ENCODE results near the gene TEX53. TPM values are rescaled to one million over a fixed set of nuclear protein-coding genes. Genes with fewer than 3 reads are reported as not detected.

The TEX53 gene
- total RNA-seq, 1 experiment from 2014 or later: not detected

DNA sequence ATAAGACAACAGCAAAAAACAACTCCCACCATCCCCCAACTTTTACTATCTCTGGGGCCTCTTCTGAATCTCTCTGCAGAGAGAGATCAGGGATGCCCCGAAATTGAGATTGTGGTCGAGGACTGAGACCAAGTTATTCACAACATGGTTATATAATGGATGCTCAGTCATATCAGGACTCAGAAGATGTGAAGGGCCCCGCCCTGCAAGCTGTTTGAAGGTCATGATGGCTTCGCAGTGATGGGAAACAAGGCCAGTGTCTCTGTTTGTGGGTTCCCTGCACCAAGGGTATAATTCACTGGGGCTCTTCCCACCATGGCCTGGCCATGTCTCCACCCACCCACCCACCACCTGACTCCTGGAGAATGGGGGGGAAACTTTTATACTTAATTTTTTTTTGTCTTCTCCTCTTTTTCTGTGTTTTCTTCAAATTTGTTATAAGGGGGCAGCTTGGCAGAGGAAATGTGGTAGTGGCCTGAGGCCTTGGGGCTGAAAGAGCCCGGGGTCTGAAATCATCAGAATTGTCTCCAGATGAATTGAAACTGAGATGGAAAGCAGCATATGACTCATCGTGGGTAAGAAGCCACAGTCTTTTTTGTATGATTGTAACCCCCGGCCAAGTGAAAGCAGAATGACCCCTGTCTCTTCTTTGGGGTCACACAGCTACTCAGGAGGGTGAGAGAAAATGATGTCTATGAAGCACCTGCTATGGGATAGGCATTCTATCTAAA lies 39.4 kb upstream of the TEX53 start:
- ATAC-seq: no peak
- intact Hi-C loops (cut with micrococcal nuclease): no loop called here

More for the DNA sequence above, 39.4 kb upstream of the TEX53 start:
- Histone ChIP-seq H2AFZ (ENCODE audit: low read depth, low read length, poor library complexity, severe bottlenecking) (peak overlapping the region; percentile 34), H3K9ac (ENCODE audit: low read length) (no peak overlapping the region), H3K9me3 (ENCODE audit: control insufficient read depth in 1 of 2, insufficient read depth in 1 of 2, low read depth in 1 of 2, low read length in 2 of 2) (no peaks in the 10 kb centered on the region), H3K27me3 (ENCODE audit: insufficient read depth, low read length) (peaks cover 5% of the 10 kb centered on the region; the same call in 1 of the 2 replicates), H3K36me3 (ENCODE audit: control insufficient read depth in 1 of 2, insufficient read depth in 2 of 2, low read length in 2 of 2) (no peaks in the 10 kb centered on the region), H3K79me2 (ENCODE audit: insufficient read depth, low read length) (no peaks in the 10 kb centered on the region), H3K4me2 (ENCODE audit: low read length) (peak overlapping the region; percentile 17; the same call in 1 of the 2 replicates), H3K4me3 (replicated peaks in 1 of 2; ENCODE audit: low read depth in 1 of 2, low read length in 2 of 2) (no peak overlapping the region), H3K27ac (ENCODE audit: low read depth, low read length) (no peak overlapping the region), H4K20me1 (ENCODE audit: insufficient read depth) (no peaks in the 10 kb centered on the region), H3K4me1 (ENCODE audit: control insufficient read depth in 1 of 2, insufficient read depth in 2 of 2, low read length in 2 of 2) (peaks cover 0 to 35% of the 10 kb centered on the region in 2 experiments; a peak in 2 of 4 replicates), H3K9me2 (ENCODE audit: insufficient read depth) (no peaks in the 10 kb centered on the region)
- no peak for DNase-seq (ENCODE audit: low read depth, low spot score)
- ChIA-PET RAD21 (ENCODE audit: low non-redundant PET in 1 of 2, low total read pairs in 2 of 2, uncharacterized antibody in 2 of 2, unreplicated experiment in 2 of 2) (no interaction called here), POLR2A (no interaction called here), CTCF (no interaction called here)
- no peak for TF ChIP-seq YY1 (IDR thresholded peaks at IDR 0.05; ENCODE audit: extremely low read depth, insufficient replicate concordance, low read depth, low read length)
- no peak for TF ChIP-seq EGR1 (IDR thresholded peaks at IDR 0.05; ENCODE audit: low read depth)
- TF ChIP-seq, protein P1, sequence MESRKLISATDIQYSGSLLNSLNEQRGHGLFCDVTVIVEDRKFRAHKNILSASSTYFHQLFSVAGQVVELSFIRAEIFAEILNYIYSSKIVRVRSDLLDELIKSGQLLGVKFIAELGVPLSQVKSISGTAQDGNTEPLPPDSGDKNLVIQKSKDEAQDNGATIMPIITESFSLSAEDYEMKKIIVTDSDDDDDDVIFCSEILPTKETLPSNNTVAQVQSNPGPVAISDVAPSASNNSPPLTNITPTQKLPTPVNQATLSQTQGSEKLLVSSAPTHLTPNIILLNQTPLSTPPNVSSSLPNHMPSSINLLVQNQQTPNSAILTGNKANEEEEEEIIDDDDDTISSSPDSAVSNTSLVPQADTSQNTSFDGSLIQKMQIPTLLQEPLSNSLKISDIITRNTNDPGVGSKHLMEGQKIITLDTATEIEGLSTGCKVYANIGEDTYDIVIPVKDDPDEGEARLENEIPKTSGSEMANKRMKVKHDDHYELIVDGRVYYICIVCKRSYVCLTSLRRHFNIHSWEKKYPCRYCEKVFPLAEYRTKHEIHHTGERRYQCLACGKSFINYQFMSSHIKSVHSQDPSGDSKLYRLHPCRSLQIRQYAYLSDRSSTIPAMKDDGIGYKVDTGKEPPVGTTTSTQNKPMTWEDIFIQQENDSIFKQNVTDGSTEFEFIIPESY (IDR thresholded peaks at IDR 0.05; ENCODE audit: extremely low read depth, insufficient replicate concordance, low read length): no peak
- TF ChIP-seq, protein P2, sequence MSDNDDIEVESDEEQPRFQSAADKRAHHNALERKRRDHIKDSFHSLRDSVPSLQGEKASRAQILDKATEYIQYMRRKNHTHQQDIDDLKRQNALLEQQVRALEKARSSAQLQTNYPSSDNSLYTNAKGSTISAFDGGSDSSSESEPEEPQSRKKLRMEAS (IDR thresholded peaks at IDR 0.05): no peak
- no peak for TF ChIP-seq JUND (IDR thresholded peaks at IDR 0.05)
- TF ChIP-seq REST (IDR thresholded peaks at IDR 0.05; ENCODE audit: low read depth): no peak
- TF ChIP-seq SP1 (IDR thresholded peaks at IDR 0.05; ENCODE audit: low read depth): no peak
- TF ChIP-seq ELF1 (IDR thresholded peaks at IDR 0.05; ENCODE audit: borderline replicate concordance, low read depth): no peak
- TF ChIP-seq POLR2A (IDR thresholded peaks at IDR 0.05; ENCODE audit: borderline replicate concordance, extremely low read depth, insufficient read depth, insufficient read length): no peak
- no peak for TF ChIP-seq EZH2phosphoT487 (IDR thresholded peaks at IDR 0.05; ENCODE audit: borderline replicate concordance)
- no peak for TF ChIP-seq FOSL1 (IDR thresholded peaks at IDR 0.05; ENCODE audit: low read depth)
- TF ChIP-seq CEBPB (IDR thresholded peaks at IDR 0.05; ENCODE audit: low read depth): no peak
- TF ChIP-seq EZH2 (IDR thresholded peaks at IDR 0.05): no peak
- TF ChIP-seq CTCF (IDR thresholded peaks at IDR 0.05 in 2 of 3, conservative IDR thresholded peaks at IDR 0.05 in 1 of 3; ENCODE audit: borderline replicate concordance in 1 of 3, insufficient read depth in 1 of 3, low read depth in 2 of 3, low read length in 2 of 3): no peak
- no peak for TF ChIP-seq ZNF274 (IDR thresholded peaks at IDR 0.05; ENCODE audit: low read depth, low read length)
- no peak for TF ChIP-seq SRF (IDR thresholded peaks at IDR 0.05; ENCODE audit: low read depth)
- TF ChIP-seq, protein P3, sequence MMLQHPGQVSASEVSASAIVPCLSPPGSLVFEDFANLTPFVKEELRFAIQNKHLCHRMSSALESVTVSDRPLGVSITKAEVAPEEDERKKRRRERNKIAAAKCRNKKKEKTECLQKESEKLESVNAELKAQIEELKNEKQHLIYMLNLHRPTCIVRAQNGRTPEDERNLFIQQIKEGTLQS (IDR thresholded peaks at IDR 0.05): no peak
- no TSS peak for BruUV-seq (replicated peaks)
